GM21381 (cell line): ENCODE measurements around the gene NCKAP5.

Experiments used
- ATAC-seq: cut with Tn5 transposase; IDR thresholded peaks from one replicate; pipeline ENCODE4 v1.9.1; 2021; ENCODE audit warnings: mild to moderate bottlenecking, moderate library complexity; ENCODE audit not compliant: unreplicated experiment

The NCKAP5 gene

GRCh38 chr2:132975193-132976105, 592.8 kb downstream of the NCKAP5 start:
- no peak for ATAC-seq

GRCh38 chr2:132974467-132975095, 593.7 kb downstream of the NCKAP5 start:
- ATAC-seq: no peak

GRCh38 chr2:132971310-132972061, 596.8 kb downstream of the NCKAP5 start:
- no peak for ATAC-seq

GRCh38 chr2:132969371-132969985, 598.8 kb downstream of the NCKAP5 start:
- ATAC-seq: no peak

GRCh38 chr2:132965460-132965859, 602.8 kb downstream of the NCKAP5 start:
- ATAC-seq: no peak

GRCh38 chr2:132963161-132963560, 605.1 kb downstream of the NCKAP5 start:
- ATAC-seq: no peak

- no peak for ATAC-seq
These were observed 609.4 kb downstream of the NCKAP5 start for GRCh38 chr2:132958887-132959286.

GRCh38 chr2:132955871-132956615, 612.2 kb downstream of the NCKAP5 start:
- ATAC-seq: no peak

GRCh38 chr2:132953771-132954170, 614.5 kb downstream of the NCKAP5 start:
- ATAC-seq: peak; percentile 81

- ATAC-seq: no peak
These were observed 617.1 kb downstream of the NCKAP5 start for GRCh38 chr2:132951008-132951714.

GRCh38 chr2:132949108-132949507, 619.2 kb downstream of the NCKAP5 start:
- no peak for ATAC-seq

- no peak for ATAC-seq
These were observed 620.1 kb downstream of the NCKAP5 start for GRCh38 chr2:132948211-132948610.

GRCh38 chr2:132943829-132944228, 624.4 kb downstream of the NCKAP5 start:
- ATAC-seq: no peak

- ATAC-seq: no peak
These were observed 626.8 kb downstream of the NCKAP5 start for GRCh38 chr2:132941296-132942020.

GRCh38 chr2:132937629-132938028, 630.6 kb downstream of the NCKAP5 start:
- ATAC-seq: no peak

GRCh38 chr2:132936791-132937190, 631.5 kb downstream of the NCKAP5 start:
- peak; percentile 66 for ATAC-seq

GRCh38 chr2:132936261-132936660, 632.0 kb downstream of the NCKAP5 start:
- ATAC-seq: no peak

- ATAC-seq: no peak
These were observed 638.5 kb downstream of the NCKAP5 start for GRCh38 chr2:132929786-132930185.

- ATAC-seq: no peak
These were observed 644.5 kb downstream of the NCKAP5 start for GRCh38 chr2:132923787-132924186.
